K562 (cell line): Measurements from ENCODE around the gene ADAMTS20. TPM values are rescaled to one million over a fixed set of nuclear protein-coding genes. Genes with fewer than 3 reads are reported as not detected.

Experiments used
- ATAC-seq: fragments of 200-7000 bp; cut with Tn5 transposase; 3 replicates; pipeline ENCODE4 v1.9.1; 2020; ENCODE audit warnings: moderate library complexity
- BruUV-seq: library from RNA; stranded (reverse); fragments of 400-500 nt; replicated peaks from 2 replicates; lab custom pipeline; 2021; lab: Mats Ljungman, UMichigan
- CTCF ChIA-PET: fragments of 300-600 bp; formaldehyde crosslinking; extraction: SDS; loops from one replicate; lab custom pipeline; 2021; ENCODE audit warnings: low intra/inter-chr PET ratio; lab: Yijun Ruan, JAX
- POLR2A ChIA-PET: fragments of 300-600, 350-650 bp; sonication (Branson Sonifier 250); formaldehyde crosslinking; extraction: SDS; loops from one replicate; lab custom pipeline; 2021; ENCODE audit warnings: antibody characterized with exemption, inconsistent platforms; lab: Yijun Ruan, JAX
- DNase-seq, 4 experiments: peaks; one replicate each; pipeline versions ENCODE4 v3.0.0 to v3.0.0-alpha.2; 2011 to 2018; ENCODE audit warnings: low spot score in 3 of 4, mixed read lengths in 3 of 4; ENCODE audit errors: extremely low read depth in 1 of 4
- FAIRE-seq: peaks from 2 replicates; lab custom pipeline; 2011; peaks lifted over from hg19 to GRCh38; lab: Jason Lieb, UNC
- H2AFZ ChIP-seq: 2 replicates; pipeline ENCODE4 v1.6.0; 2011; ENCODE audit warnings: low read depth, low read length, control low read depth, inconsistent platforms
- H3K27ac ChIP-seq: fragments of 200-600 bp; 3 replicates; pipeline ENCODE4 v1.8.0; 2011; ENCODE audit warnings: low read depth, mild to moderate bottlenecking, control low read depth, inconsistent platforms, low read length, moderate library complexity, mixed read lengths; ENCODE audit errors: extremely low read depth
- H3K27me3 ChIP-seq, 2 experiments: fragments of 300-600 bp in 1 of 2; 2 replicates in 1 of 2; 3 replicates in 1 of 2; pipeline versions ENCODE4 v1.6.0 to v1.8.0; 2011; ENCODE audit warnings: inconsistent platforms in 2 of 2, low read length in 2 of 2, mild to moderate bottlenecking in 1 of 2, mixed read lengths in 1 of 2, moderate library complexity in 1 of 2; ENCODE audit not compliant: control insufficient read depth in 2 of 2, insufficient read depth in 2 of 2
- H3K36me3 ChIP-seq: fragments of 300-600 bp; 3 replicates; pipeline ENCODE4 v1.8.0; 2011; ENCODE audit warnings: mild to moderate bottlenecking, low read length, inconsistent platforms; ENCODE audit not compliant: control insufficient read depth, insufficient read depth
- H3K4me1 ChIP-seq, 2 experiments: fragments of 200-600 bp in 1 of 2; replicated peaks in 1 of 2; 2 replicates in 1 of 2; 3 replicates in 1 of 2; pipeline versions ENCODE4 v1.5.1 to v1.8.0; 2011; ENCODE audit warnings: inconsistent platforms in 2 of 2, low read length in 2 of 2, mild to moderate bottlenecking in 1 of 2, mixed read lengths in 1 of 2, moderate library complexity in 1 of 2; ENCODE audit not compliant: control insufficient read depth in 2 of 2, insufficient read depth in 2 of 2
- H3K4me2 ChIP-seq: 2 replicates; pipeline ENCODE4 v1.6.1; 2011; ENCODE audit warnings: low read length, control low read depth, inconsistent platforms, mixed read lengths; ENCODE audit not compliant: insufficient read depth
- H3K4me3 ChIP-seq: fragments of 200-600 bp; sonication (generic), shearing (Covaris generic); 2 replicates; pipeline ENCODE4 v1.5.1; 2016; ENCODE audit warnings: control low read depth, inconsistent platforms
- H3K79me2 ChIP-seq: fragments of 200-600 bp; 3 replicates; pipeline ENCODE4 v1.8.0; 2011; ENCODE audit warnings: low read length, inconsistent platforms; ENCODE audit not compliant: control insufficient read depth, insufficient read depth
- H3K9ac ChIP-seq, 2 experiments: 2 replicates each; pipeline versions ENCODE4 v1.6.0 to v1.6.1; 2011; ENCODE audit warnings: low read depth in 2 of 2, low read length in 2 of 2, control low read depth in 1 of 2, inconsistent platforms in 1 of 2, mild to moderate bottlenecking in 1 of 2, mixed read lengths in 1 of 2; ENCODE audit not compliant: insufficient read depth in 1 of 2
- H3K9me1 ChIP-seq: one replicate; pipeline ENCODE4 v1.6.0; 2011; ENCODE audit warnings: inconsistent platforms, mild to moderate bottlenecking, low read length, moderate library complexity; ENCODE audit not compliant: control insufficient read depth, insufficient read depth
- H3K9me3 ChIP-seq: replicated peaks from 2 replicates; pipeline ENCODE4 v1.5.1; 2011; ENCODE audit warnings: low read depth, low read length, inconsistent platforms; ENCODE audit not compliant: control insufficient read depth, insufficient read depth
- H4K20me1 ChIP-seq: replicated peaks from 2 replicates; pipeline ENCODE4 v1.6.1; 2011; ENCODE audit warnings: low read length, inconsistent platforms, mixed read lengths; ENCODE audit not compliant: control insufficient read depth, insufficient read depth
- ERF ChIP-seq: fragments of 450-650 bp; formaldehyde crosslinking; IDR thresholded peaks from 2 replicates; pipeline ENCODE4 v1.4.0; 2020; ENCODE audit warnings: mild to moderate bottlenecking, mixed read lengths
- HINFP ChIP-seq: fragments of 450-650 bp; conservative IDR thresholded peaks from 2 replicates; pipeline ENCODE4 v1.6.1; 2016; ENCODE audit warnings: missing genetic modification characterization, low read depth, mild to moderate bottlenecking, control low read depth, missing compliant biosample characterization
- KLF16 ChIP-seq: IDR thresholded peaks from 2 replicates; pipeline ENCODE4 v1.6.1; 2016; ENCODE audit warnings: antibody characterized with exemption
- RBM25 ChIP-seq: fragments of 200-400 bp; formaldehyde crosslinking; IDR thresholded peaks from 2 replicates; pipeline ENCODE4 v1.6.1; 2018; ENCODE audit warnings: low read length, low read depth, moderate library complexity; ENCODE audit not compliant: severe bottlenecking
- RFX5 ChIP-seq: IDR thresholded peaks from 2 replicates; pipeline ENCODE4 v1.6.1; 2011; ENCODE audit warnings: low read depth, mild to moderate bottlenecking, improper control_type of control experiment, low read length
- SETDB1 ChIP-seq: IDR thresholded peaks from one replicate; pipeline ENCODE4 v1.6.1; 2012; ENCODE audit warnings: low read length, control low read depth, inconsistent platforms
- XRCC4 ChIP-seq: IDR thresholded peaks from one replicate; pipeline ENCODE4 v1.6.1; 2011; ENCODE audit not compliant: insufficient read depth, insufficient read length; ENCODE audit errors: extremely low read depth
- ZBTB17 ChIP-seq: fragments of 450-650 bp; formaldehyde crosslinking; IDR thresholded peaks from 2 replicates; pipeline ENCODE4 v1.4.0; 2020; ENCODE audit warnings: mild to moderate bottlenecking
- ZC3H11A ChIP-seq: IDR thresholded peaks from 2 replicates; pipeline ENCODE4 v1.6.1; 2012; ENCODE audit warnings: low read depth, low read length, improper control_type of control experiment
- ZNF12 ChIP-seq: sonication (generic); formaldehyde crosslinking; IDR thresholded peaks from 2 replicates; pipeline ENCODE4 v1.4.0; 2020; ENCODE audit warnings: mild to moderate bottlenecking, missing genetic modification reagents
- whole genome bisulfite sequencing: fragments of 100-300 bp; shearing (Covaris generic); methylation state at CpG from one replicate; pipeline ENCODE4 v1.1.6; 2016; ENCODE audit warnings: low coverage, mixed read lengths; ENCODE audit not compliant: insufficient coverage; ENCODE audit errors: missing lambda C conversion rate; 5-methylcytosine and 5-hydroxymethylcytosine counted together
- in situ Hi-C: fragments of 300-500 bp; cut with MboI; formaldehyde crosslinking; loops from 4 replicates; pipeline ENCODE4 v1.15.0; 2018; ENCODE audit warnings: inconsistent platforms, mixed read lengths
- intact Hi-C: fragments of 100-400 bp; cut with micrococcal nuclease; formaldehyde crosslinking; loops from 2 replicates; pipeline ENCODE4 v1.14.2; 2022
- polyA plus RNA-seq, 8 experiments: library from polyadenylated mRNA; depleted of rRNA in 4 of 8; stranded (reverse) in 5 of 8; unstranded in 3 of 8; fragments of >200 nt; fragmentation: Nextera tagmentation in 2 of 8; fragmentation: Illumina TruSeq in 1 of 8; extraction: Ambion mirVana in 2 of 8; extraction: Trizol in 1 of 8; gene quantifications; 2 replicates each; pipeline versions ENCODE4 v1.2.1 to v1.2.3, GENCODE V29; 2011 to 2014; ENCODE audit warnings: inconsistent platforms in 1 of 8, missing spikeins in 1 of 8
- total RNA-seq, 7 experiments: library from RNA; depleted of rRNA in 6 of 7; stranded (reverse); fragments of >200 nt in 6 of 7; fragmentation: Illumina TruSeq in 2 of 7; extraction: Trizol in 2 of 7; gene quantifications; 2 replicates each; pipeline versions ENCODE4 v1.2.1 to v1.2.3, GENCODE V29; 2011 to 2021; ENCODE audit warnings: low replicate concordance in 1 of 7

ADAMTS20 gene
- total and polyA plus RNA-seq, 9 of the 15 experiments (the other 6 are each of a cell fraction or from before 2014, with no cell fraction given) = 0.01 to 0.84 (median 0.07) TPM; not detected in 2

DNA sequence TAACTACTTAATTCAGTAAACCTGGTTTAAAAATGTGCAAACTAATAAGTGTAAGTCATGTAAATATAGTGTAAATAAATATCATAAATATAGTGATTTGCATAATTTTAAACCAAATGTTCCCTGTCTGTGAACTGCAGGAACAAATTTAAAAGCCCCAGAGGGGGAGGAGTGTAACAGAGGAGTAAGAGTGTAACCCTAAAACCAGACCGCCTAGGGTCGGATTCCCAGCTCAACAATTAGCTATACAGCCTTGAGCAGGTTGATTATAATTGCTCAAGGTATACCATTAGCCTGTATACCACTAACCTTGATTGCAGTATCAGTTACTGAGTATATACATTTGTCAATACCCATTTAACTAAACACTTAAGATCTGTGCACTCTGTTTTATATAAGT is 218.4 kb downstream of the ADAMTS20 start (continued):
- TF ChIP-seq HINFP (tag) = no peak
- TF ChIP-seq RBM25 = no peak
- no peak for TF ChIP-seq KLF16

- ATAC-seq (no peak), FAIRE-seq (no peak), DNase-seq (no peak)
- ChIA-PET POLR2A (no interaction called here), CTCF (no interaction called here)
- Histone ChIP-seq H3K27ac (no peak overlapping the region), H3K36me3 (no peaks in the 10 kb centered on the region), H3K9me1 (no peaks in the 10 kb centered on the region), H3K79me2 (no peaks in the 10 kb centered on the region), H4K20me1 (no peaks in the 10 kb centered on the region), H3K4me2 (no peak overlapping the region), H3K4me1 (no peaks in the 10 kb centered on the region), H3K27me3 (no peaks in the 10 kb centered on the region), H3K9me3 (no peaks in the 10 kb centered on the region; the same call in 1 of the 2 replicates), H3K9ac (no peak overlapping the region), H3K4me3 (no peak overlapping the region), H2AFZ (no peak overlapping the region)
- intact Hi-C loops = no loop called here
- no TSS peak for BruUV-seq
- WGBS = 4% methylated on average over 2 of the region's 2 CpGs
- in situ Hi-C loops = no loop called here
- TF ChIP-seq ZNF12 (CRISPR knock-in tag) (no peak), SETDB1 (no peak), ZC3H11A (no peak), RFX5 (no peak), XRCC4 (no peak), ZBTB17 (CRISPR knock-in tag) (no peak), ERF (CRISPR knock-in tag) (no peak)
Observed at GRCh38 chr12:43332977-43333640, 218.9 kb downstream of the ADAMTS20 start.
